Mesenchymal stem cell (in vitro differentiated cells and primary cell): ENCODE measurements around the gene KRR1.

Experiments
- DNase-seq: peaks from one replicate; pipeline ENCODE4 v3.0.0-alpha.2; 2013
- H2AFZ ChIP-seq: one replicate; pipeline ENCODE4 v1.6.1; 2013; ENCODE audit warnings: low read depth, mild to moderate bottlenecking, control low read depth, inconsistent platforms, low read length, moderate library complexity
- H2AK5ac ChIP-seq: 2 replicates; pipeline ENCODE4 v1.6.1; 2013; ENCODE audit warnings: low read length, moderate library complexity, mild to moderate bottlenecking, inconsistent platforms; ENCODE audit not compliant: severe bottlenecking
- H2BK120ac ChIP-seq: one replicate; pipeline ENCODE4 v1.6.1; 2013; ENCODE audit warnings: low read depth, mild to moderate bottlenecking, inconsistent platforms, low read length, moderate library complexity
- H2BK12ac ChIP-seq, 2 experiments: one replicate each; pipeline ENCODE4 v1.6.1; 2013; ENCODE audit warnings: inconsistent platforms in 2 of 2, low read length in 2 of 2, mild to moderate bottlenecking in 2 of 2, moderate library complexity in 2 of 2, control low read depth in 1 of 2
- H2BK15ac ChIP-seq: one replicate; pipeline ENCODE4 v1.6.1; 2013; ENCODE audit warnings: mild to moderate bottlenecking, low read depth, inconsistent platforms; ENCODE audit not compliant: poor library complexity, severe bottlenecking
- H2BK5ac ChIP-seq: 2 replicates; pipeline ENCODE4 v1.6.1; 2013; ENCODE audit warnings: low read depth, mild to moderate bottlenecking, low read length, control low read depth, inconsistent platforms; ENCODE audit not compliant: poor library complexity, severe bottlenecking
- H3K14ac ChIP-seq, 2 experiments: one replicate each; pipeline ENCODE4 v1.6.1; 2013; ENCODE audit warnings: inconsistent platforms in 2 of 2, low read length in 2 of 2, control low read depth in 1 of 2, mild to moderate bottlenecking in 1 of 2, moderate library complexity in 1 of 2
- H3K18ac ChIP-seq, 2 experiments: one replicate each; pipeline ENCODE4 v1.6.1; 2013; ENCODE audit warnings: inconsistent platforms in 2 of 2, low read length in 2 of 2, control low read depth in 1 of 2, low read depth in 1 of 2, mild to moderate bottlenecking in 1 of 2
- H3K23ac ChIP-seq, 2 experiments: one replicate each; pipeline ENCODE4 v1.6.1; 2013; ENCODE audit warnings: inconsistent platforms in 2 of 2, low read length in 2 of 2, mild to moderate bottlenecking in 2 of 2, moderate library complexity in 2 of 2, control low read depth in 1 of 2
- H3K27ac ChIP-seq: 2 replicates; pipeline ENCODE4 v1.5.1; 2013; ENCODE audit warnings: mild to moderate bottlenecking, moderate library complexity, low read length, control low read depth, inconsistent platforms; ENCODE audit not compliant: poor library complexity, severe bottlenecking
- H3K27me3 ChIP-seq, 2 experiments: 2 replicates each; pipeline versions ENCODE4 v1.6.1 to v1.7.0; 2013; ENCODE audit warnings: low read length in 2 of 2, mild to moderate bottlenecking in 2 of 2, moderate library complexity in 2 of 2, control low read depth in 1 of 2, inconsistent platforms in 1 of 2; ENCODE audit not compliant: control insufficient read depth in 1 of 2, insufficient read depth in 1 of 2
- H3K36me3 ChIP-seq, 2 experiments: 2 replicates each; pipeline versions ENCODE4 v1.6.1 to v1.7.0; 2013; ENCODE audit warnings: low read length in 2 of 2, control low read depth in 1 of 2, inconsistent platforms in 1 of 2, low read depth in 1 of 2, mild to moderate bottlenecking in 1 of 2; ENCODE audit not compliant: insufficient read depth in 2 of 2, control insufficient read depth in 1 of 2
- H3K4ac ChIP-seq, 2 experiments: one replicate each; pipeline ENCODE4 v1.6.1; 2013; ENCODE audit warnings: inconsistent platforms in 2 of 2, low read length in 2 of 2, mild to moderate bottlenecking in 2 of 2, moderate library complexity in 2 of 2, control low read depth in 1 of 2, low read depth in 1 of 2
- H3K4me1 ChIP-seq: 2 replicates; pipeline ENCODE4 v1.6.1; 2013; ENCODE audit warnings: low read depth, low read length, control low read depth; ENCODE audit not compliant: control insufficient read depth, insufficient read depth
- H3K4me2 ChIP-seq: 2 replicates; pipeline ENCODE4 v1.6.1; 2013; ENCODE audit warnings: low read length, mild to moderate bottlenecking, inconsistent platforms; ENCODE audit not compliant: poor library complexity, severe bottlenecking
- H3K4me3 ChIP-seq, 2 experiments: 2 replicates each; pipeline versions ENCODE4 v1.5.1 to v1.7.0; 2013; ENCODE audit warnings: low read length in 2 of 2, mild to moderate bottlenecking in 2 of 2, control low read depth in 1 of 2, low read depth in 1 of 2; ENCODE audit not compliant: insufficient read depth in 1 of 2
- H3K79me1 ChIP-seq: replicated peaks from 2 replicates; pipeline ENCODE4 v1.6.1; 2013; ENCODE audit warnings: mild to moderate bottlenecking, control low read depth, low read length, inconsistent platforms; ENCODE audit not compliant: poor library complexity, severe bottlenecking
- H3K9ac ChIP-seq: 2 replicates; pipeline ENCODE4 v1.7.0; 2013; ENCODE audit warnings: mild to moderate bottlenecking, low read length, moderate library complexity
- H3K9me3 ChIP-seq: 2 replicates; pipeline ENCODE4 v1.7.0; 2013; ENCODE audit warnings: mild to moderate bottlenecking, low read length; ENCODE audit not compliant: control insufficient read depth
- H4K8ac ChIP-seq: one replicate; pipeline ENCODE4 v1.6.1; 2013; ENCODE audit warnings: inconsistent platforms, mild to moderate bottlenecking, low read length, moderate library complexity
- H4K91ac ChIP-seq: one replicate; pipeline ENCODE4 v1.6.1; 2013; ENCODE audit warnings: mild to moderate bottlenecking, low read length, inconsistent platforms
- WGBS: methylation state at CpG from one replicate; pipeline ENCODE4 v1.1.7; 2013; ENCODE audit warnings: mixed read lengths; 5-methylcytosine and 5-hydroxymethylcytosine counted together

KRR1 gene

GRCh38 chr12:75529826-75530225 lies 18.4 kb upstream of the KRR1 start:
- no peak overlapping the region for H3K18ac ChIP-seq
- H3K4me1 ChIP-seq: peaks cover 5% of the 10 kb centered on the region
- H2BK120ac ChIP-seq: no peak overlapping the region
- WGBS: 100% methylated on average over 1 of the region's 1 CpG
- no peak overlapping the region for H2AK5ac ChIP-seq
- H3K4me3 ChIP-seq: no peak overlapping the region
- no peaks in the 10 kb centered on the region for H3K27me3 ChIP-seq
- H3K23ac ChIP-seq: no peak overlapping the region
- H3K79me1 ChIP-seq: no peaks in the 10 kb centered on the region
- H2AFZ ChIP-seq: no peak overlapping the region
- no peak for DNase-seq
- no peak overlapping the region for H3K4me2 ChIP-seq
- H2BK5ac ChIP-seq: no peak overlapping the region
- no peak overlapping the region for H3K4ac ChIP-seq
- no peak overlapping the region for H2BK15ac ChIP-seq
- H3K36me3 ChIP-seq: no peaks in the 10 kb centered on the region
- no peaks in the 10 kb centered on the region for H3K9me3 ChIP-seq
- H4K8ac ChIP-seq: no peak overlapping the region
- no peak overlapping the region for H3K9ac ChIP-seq
- H4K91ac ChIP-seq: no peak overlapping the region
- H3K14ac ChIP-seq: no peak overlapping the region
- no peak overlapping the region for H3K27ac ChIP-seq
- H2BK12ac ChIP-seq: no peak overlapping the region

- Histone ChIP-seq H2BK120ac (no peak overlapping the region), H3K4ac (no peak overlapping the region), H3K4me2 (no peak overlapping the region), H3K14ac (no peak overlapping the region), H3K9me3 (no peaks in the 10 kb centered on the region), H2AFZ (no peak overlapping the region), H3K36me3 (no peaks in the 10 kb centered on the region), H2BK15ac (no peak overlapping the region), H4K91ac (no peak overlapping the region), H2BK12ac (no peak overlapping the region), H2BK5ac (no peak overlapping the region), H3K79me1 (no peaks in the 10 kb centered on the region), H4K8ac (no peak overlapping the region), H3K4me3 (no peak overlapping the region), H3K18ac (no peak overlapping the region), H3K9ac (no peak overlapping the region), H3K4me1 (peaks cover 5% of the 10 kb centered on the region), H3K27me3 (no peaks in the 10 kb centered on the region), H2AK5ac (no peak overlapping the region), H3K27ac (no peak overlapping the region), H3K23ac (no peak overlapping the region)
- 100% methylated on average over 1 of the region's 1 CpG for WGBS
- DNase-seq: no peak
Observed at GRCh38 chr12:75529316-75529715, 17.9 kb upstream of the KRR1 start.

- H3K79me1 ChIP-seq: no peaks in the 10 kb centered on the region
- H3K23ac ChIP-seq: no peak overlapping the region
- no peak overlapping the region for H3K4me2 ChIP-seq
- no peak overlapping the region for H2BK5ac ChIP-seq
- H2BK120ac ChIP-seq: no peak overlapping the region
- H2AK5ac ChIP-seq: no peak overlapping the region
- H3K14ac ChIP-seq: no peak overlapping the region
- 92% methylated on average over 2 of the region's 2 CpGs for WGBS
- no peaks in the 10 kb centered on the region for H3K36me3 ChIP-seq
- no peaks in the 10 kb centered on the region for H3K27me3 ChIP-seq
- H3K4ac ChIP-seq: no peak overlapping the region
- no peak overlapping the region for H4K91ac ChIP-seq
- H4K8ac ChIP-seq: no peak overlapping the region
- H3K27ac ChIP-seq: no peak overlapping the region
- no peak overlapping the region for H2BK15ac ChIP-seq
- no peak overlapping the region for H2BK12ac ChIP-seq
- H3K9ac ChIP-seq: peak overlapping the region; percentile 29
- no peak overlapping the region for H2AFZ ChIP-seq
- peaks cover 5% of the 10 kb centered on the region for H3K4me1 ChIP-seq
- DNase-seq: no peak
- no peak overlapping the region for H3K4me3 ChIP-seq
- no peaks in the 10 kb centered on the region for H3K9me3 ChIP-seq
- H3K18ac ChIP-seq: no peak overlapping the region
Observed at GRCh38 chr12:75528692-75529091, 17.3 kb upstream of the KRR1 start.

GRCh38 chr12:75528272-75528671 lies 16.9 kb upstream of the KRR1 start:
- Histone ChIP-seq H4K91ac (no peak overlapping the region), H3K79me1 (no peaks in the 10 kb centered on the region), H2BK15ac (no peak overlapping the region), H2BK5ac (no peak overlapping the region), H4K8ac (peak overlapping the region; percentile 12), H3K4ac (no peak overlapping the region), H2BK12ac (peak overlapping the region; percentile 58 to 70), H3K14ac (no peak overlapping the region), H3K4me1 (peaks cover 5% of the 10 kb centered on the region), H3K18ac (no peak overlapping the region), H2AK5ac (peak overlapping the region; percentile 26), H3K4me2 (no peak overlapping the region), H3K36me3 (no peaks in the 10 kb centered on the region), H2AFZ (no peak overlapping the region), H3K4me3 (no peak overlapping the region), H3K27me3 (no peaks in the 10 kb centered on the region), H3K9me3 (no peaks in the 10 kb centered on the region), H3K9ac (peak overlapping the region; percentile 29), H3K27ac (no peak overlapping the region), H3K23ac (no peak overlapping the region), H2BK120ac (no peak overlapping the region)
- 78% methylated on average over 2 of the region's 2 CpGs for WGBS
- no peak for DNase-seq
